Mammary epithelial cell (primary cell): ENCODE measurements around the gene LARGE1.

ENCODE experiments used
- EZH2 ChIP-seq: IDR thresholded peaks from 2 replicates; pipeline ENCODE4 v1.6.1; 2012; ENCODE audit warnings: low read length, inconsistent platforms, borderline replicate concordance
- TF ChIP-seq, protein P1 (sequence below), 2 donors: IDR thresholded peaks in 1 of 2; conservative IDR thresholded peaks in 1 of 2; 2 replicates each; pipeline ENCODE4 v1.5.1; 2011 to 2012; ENCODE audit warnings: inconsistent platforms in 2 of 2, low read length in 2 of 2, mild to moderate bottlenecking in 2 of 2, control low read depth in 1 of 2, low read depth in 1 of 2; ENCODE audit not compliant: insufficient read depth in 1 of 2; ENCODE audit errors: extremely low read depth in 1 of 2

GRCh38 chr22:33680632-33681031 is 239.6 kb downstream of the LARGE1 start:
- TF ChIP-seq, protein P1, sequence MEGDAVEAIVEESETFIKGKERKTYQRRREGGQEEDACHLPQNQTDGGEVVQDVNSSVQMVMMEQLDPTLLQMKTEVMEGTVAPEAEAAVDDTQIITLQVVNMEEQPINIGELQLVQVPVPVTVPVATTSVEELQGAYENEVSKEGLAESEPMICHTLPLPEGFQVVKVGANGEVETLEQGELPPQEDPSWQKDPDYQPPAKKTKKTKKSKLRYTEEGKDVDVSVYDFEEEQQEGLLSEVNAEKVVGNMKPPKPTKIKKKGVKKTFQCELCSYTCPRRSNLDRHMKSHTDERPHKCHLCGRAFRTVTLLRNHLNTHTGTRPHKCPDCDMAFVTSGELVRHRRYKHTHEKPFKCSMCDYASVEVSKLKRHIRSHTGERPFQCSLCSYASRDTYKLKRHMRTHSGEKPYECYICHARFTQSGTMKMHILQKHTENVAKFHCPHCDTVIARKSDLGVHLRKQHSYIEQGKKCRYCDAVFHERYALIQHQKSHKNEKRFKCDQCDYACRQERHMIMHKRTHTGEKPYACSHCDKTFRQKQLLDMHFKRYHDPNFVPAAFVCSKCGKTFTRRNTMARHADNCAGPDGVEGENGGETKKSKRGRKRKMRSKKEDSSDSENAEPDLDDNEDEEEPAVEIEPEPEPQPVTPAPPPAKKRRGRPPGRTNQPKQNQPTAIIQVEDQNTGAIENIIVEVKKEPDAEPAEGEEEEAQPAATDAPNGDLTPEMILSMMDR (conservative IDR thresholded peaks at IDR 0.05 in 1 of 2, IDR thresholded peaks at IDR 0.05 in 1 of 2; ENCODE audit: extremely low read depth in 1 of 2, insufficient read depth in 1 of 2, low read depth in 1 of 2, low read length in 2 of 2), result no peak
- TF ChIP-seq EZH2, result no peak
